GM12878 (cell line): ENCODE measurements around the gene LSMEM2. TPM values are rescaled to one million over a fixed set of nuclear protein-coding genes. Genes with fewer than 3 reads are reported as not detected.

Source experiments
- ATAC-seq: fragments of 200-7000 bp; cut with Tn5 transposase; 3 replicates; pipeline ENCODE4 v1.9.1; 2020; ENCODE audit warnings: mild to moderate bottlenecking, moderate library complexity
- BruUV-seq: library from RNA; stranded (reverse); fragments of 400-500 nt; replicated peaks from 2 replicates; lab custom pipeline; 2021; lab: Mats Ljungman, UMichigan
- CTCF ChIA-PET: fragments of 300-600 bp; sonication (Branson Sonifier 250); formaldehyde crosslinking; extraction: SDS; loops from one replicate; lab custom pipeline; 2021; ENCODE audit warnings: inconsistent platforms; lab: Yijun Ruan, JAX
- POLR2A ChIA-PET: fragments of 350-600 bp; formaldehyde crosslinking; extraction: SDS; loops from one replicate; lab custom pipeline; 2021; ENCODE audit warnings: inconsistent platforms; lab: Charles Lee
- RAD21 ChIA-PET: fragments of 300-600 bp; sonication (Branson Sonifier 250); formaldehyde crosslinking; loops from one replicate; lab custom pipeline; 2023; ENCODE audit warnings: antibody characterized with exemption; ENCODE audit not compliant: unreplicated experiment; lab: Charles Lee
- SMC1A ChIA-PET: fragments of 300-600 bp; sonication (Branson Sonifier 250); formaldehyde crosslinking; loops from one replicate; lab custom pipeline; 2023; ENCODE audit not compliant: unreplicated experiment, uncharacterized antibody; lab: Charles Lee
- DNase-seq: peaks from one replicate; pipeline ENCODE4 v3.0.0-alpha.2; 2011; ENCODE audit warnings: low read depth, low spot score
- FAIRE-seq: peaks from 3 replicates; lab custom pipeline; 2011; peaks lifted over from hg19 to GRCh38; lab: Jason Lieb, UNC
- H2AFZ ChIP-seq: 2 replicates; pipeline ENCODE4 v1.6.0; 2011; ENCODE audit warnings: low read depth, low read length, control low read depth; ENCODE audit not compliant: control insufficient read depth
- H3K27ac ChIP-seq: 2 replicates; pipeline ENCODE4 v1.5.1; 2011; ENCODE audit warnings: control low read depth; ENCODE audit not compliant: control insufficient read depth, insufficient read depth
- H3K27me3 ChIP-seq, 2 experiments: replicated peaks in 1 of 2; 2 replicates each; pipeline versions ENCODE4 v1.6.0 to v1.6.1; 2011; ENCODE audit warnings: low read length in 1 of 2; ENCODE audit not compliant: control insufficient read depth in 2 of 2, insufficient read depth in 2 of 2
- H3K36me3 ChIP-seq, 2 experiments: 2 replicates each; pipeline ENCODE4 v1.5.1; 2011; ENCODE audit warnings: low read length in 1 of 2; ENCODE audit not compliant: control insufficient read depth in 2 of 2, insufficient read depth in 2 of 2
- H3K4me1 ChIP-seq: 2 replicates; pipeline ENCODE4 v1.6.1; 2011; ENCODE audit warnings: mild to moderate bottlenecking, low read length, moderate library complexity, mixed read lengths; ENCODE audit not compliant: control insufficient read depth, insufficient read depth
- H3K4me2 ChIP-seq: 2 replicates; pipeline ENCODE4 v1.6.0; 2011; ENCODE audit warnings: control low read depth; ENCODE audit not compliant: control insufficient read depth, insufficient read depth
- H3K4me3 ChIP-seq: fragments of 200-600 bp; sonication (generic); 2 replicates; pipeline ENCODE4 v1.5.1; 2016
- H3K79me2 ChIP-seq: 2 replicates; pipeline ENCODE4 v1.6.0; 2011; ENCODE audit warnings: low read length; ENCODE audit not compliant: control insufficient read depth, insufficient read depth
- H3K9ac ChIP-seq: 2 replicates; pipeline ENCODE4 v1.8.0; 2011; ENCODE audit warnings: low read length, control low read depth, mixed read lengths; ENCODE audit not compliant: control insufficient read depth, insufficient read depth
- H3K9me3 ChIP-seq: replicated peaks from 3 replicates; pipeline ENCODE4 v1.5.1; 2011; ENCODE audit warnings: mild to moderate bottlenecking, low read length; ENCODE audit not compliant: control insufficient read depth, insufficient read depth
- H4K20me1 ChIP-seq: 2 replicates; pipeline ENCODE4 v1.6.0; 2011; ENCODE audit not compliant: control insufficient read depth, insufficient read depth
- BMI1 ChIP-seq: fragments of 450-650 bp; IDR thresholded peaks from 2 replicates; pipeline ENCODE4 v1.6.1; 2016; ENCODE audit warnings: mild to moderate bottlenecking, moderate library complexity, borderline replicate concordance
- CTCF ChIP-seq, 3 experiments: IDR thresholded peaks in 2 of 3; conservative IDR thresholded peaks in 1 of 3; 2 replicates each; pipeline ENCODE4 v1.5.1; 2011; ENCODE audit warnings: low read depth in 3 of 3, low read length in 3 of 3, mild to moderate bottlenecking in 3 of 3, control low read depth in 2 of 3, moderate library complexity in 2 of 3, inconsistent platforms in 1 of 3, mixed read lengths in 1 of 3; ENCODE audit not compliant: control insufficient read depth in 2 of 3, insufficient read depth in 1 of 3; ENCODE audit errors: extremely low read depth in 1 of 3
- MTA2 ChIP-seq: fragments of 450-650 bp; IDR thresholded peaks from 2 replicates; pipeline ENCODE4 v1.6.1; 2016; ENCODE audit warnings: low read depth, mild to moderate bottlenecking, moderate library complexity
- MYC ChIP-seq: IDR thresholded peaks from 2 replicates; pipeline ENCODE4 v1.6.1; 2011; ENCODE audit warnings: mild to moderate bottlenecking, low read length, moderate library complexity, inconsistent platforms; ENCODE audit not compliant: insufficient read depth, insufficient replicate concordance, insufficient read length, severe bottlenecking
- NKRF ChIP-seq: fragments of 450-650 bp; conservative IDR thresholded peaks from 2 replicates; pipeline ENCODE4 v1.6.1; 2017; ENCODE audit warnings: mild to moderate bottlenecking, moderate library complexity
- NR2F1 ChIP-seq: fragments of 450-650 bp; conservative IDR thresholded peaks from 2 replicates; pipeline ENCODE4 v1.6.1; 2017; ENCODE audit warnings: mild to moderate bottlenecking
- POU2F2 ChIP-seq: IDR thresholded peaks from 3 replicates; pipeline ENCODE4 v1.6.1; 2011; ENCODE audit warnings: low read depth, mild to moderate bottlenecking, low read length, borderline replicate concordance
- RAD21 ChIP-seq: IDR thresholded peaks from 2 replicates; pipeline ENCODE4 v1.6.1; 2011; ENCODE audit warnings: mild to moderate bottlenecking, low read depth, low read length, moderate library complexity; ENCODE audit not compliant: insufficient read depth
- SPI1 ChIP-seq: IDR thresholded peaks from 2 replicates; pipeline ENCODE4 v1.6.1; 2011; ENCODE audit warnings: low read depth, mild to moderate bottlenecking, low read length, moderate library complexity, borderline replicate concordance; ENCODE audit not compliant: insufficient read depth
- STAT3 ChIP-seq: IDR thresholded peaks from 2 replicates; pipeline ENCODE4 v1.6.1; 2011; ENCODE audit warnings: low read depth, low read length, improper control_type of control experiment
- ZNF24 ChIP-seq: fragments of 450-650 bp; IDR thresholded peaks from 2 replicates; pipeline ENCODE4 v1.6.1; 2017; ENCODE audit warnings: antibody characterized with exemption, mild to moderate bottlenecking
- WGBS: methylation state at CpG from one replicate; pipeline ENCODE4 v1.1.6; 2016; ENCODE audit warnings: low lambda C conversion rate; ENCODE audit not compliant: insufficient replicate concordance, insufficient coverage; ENCODE audit errors: missing lambda C conversion rate; 5-methylcytosine and 5-hydroxymethylcytosine counted together
- in situ Hi-C: fragments of 300-500 bp; cut with MboI; formaldehyde crosslinking; loops from 9 replicates; pipeline ENCODE4 v1.14.3; 2018; ENCODE audit warnings: mixed read lengths
- intact Hi-C: fragments of 100-400 bp; cut with micrococcal nuclease; formaldehyde crosslinking; loops from one replicate; pipeline ENCODE4 v1.14.2; 2022; ENCODE audit not compliant: unreplicated experiment
- polyA plus RNA-seq, 11 experiments: library from polyadenylated mRNA; depleted of rRNA in 4 of 11; unstranded in 6 of 11; stranded (reverse) in 5 of 11; fragments of >200 nt; fragmentation: Nextera tagmentation in 4 of 11; fragmentation: Illumina TruSeq in 1 of 11; extraction: Ambion mirVana in 4 of 11; extraction: Trizol in 1 of 11; gene quantifications; 1 replicate in 1 of 11; 2 replicates in 10 of 11; pipeline versions ENCODE4 v1.2.1 to v1.2.3, GENCODE V29; 2011 to 2016; ENCODE audit warnings: inconsistent platforms in 2 of 11, missing spikeins in 2 of 11, low read depth in 1 of 11
- total RNA-seq, 4 experiments: library from RNA; depleted of rRNA in 3 of 4; stranded (reverse); fragments of >200 nt in 3 of 4; fragmentation: Illumina TruSeq in 1 of 4; extraction: Trizol in 1 of 4; gene quantifications; 2 replicates each; pipeline versions ENCODE4 v1.2.1 to v1.2.3, GENCODE V29; 2013 to 2021
- TF ChIP-seq, protein P1 (sequence below): IDR thresholded peaks from 2 replicates; pipeline ENCODE4 v1.6.1; 2012; ENCODE audit warnings: improper control_type of control experiment, low read depth, low read length; ENCODE audit not compliant: insufficient replicate concordance

LSMEM2 gene
- total and polyA plus RNA-seq, 10 of the 15 experiments (the other 5 are each of a cell fraction or from before 2014, with no cell fraction given) = 0.17 TPM; not detected in 9

DNA sequence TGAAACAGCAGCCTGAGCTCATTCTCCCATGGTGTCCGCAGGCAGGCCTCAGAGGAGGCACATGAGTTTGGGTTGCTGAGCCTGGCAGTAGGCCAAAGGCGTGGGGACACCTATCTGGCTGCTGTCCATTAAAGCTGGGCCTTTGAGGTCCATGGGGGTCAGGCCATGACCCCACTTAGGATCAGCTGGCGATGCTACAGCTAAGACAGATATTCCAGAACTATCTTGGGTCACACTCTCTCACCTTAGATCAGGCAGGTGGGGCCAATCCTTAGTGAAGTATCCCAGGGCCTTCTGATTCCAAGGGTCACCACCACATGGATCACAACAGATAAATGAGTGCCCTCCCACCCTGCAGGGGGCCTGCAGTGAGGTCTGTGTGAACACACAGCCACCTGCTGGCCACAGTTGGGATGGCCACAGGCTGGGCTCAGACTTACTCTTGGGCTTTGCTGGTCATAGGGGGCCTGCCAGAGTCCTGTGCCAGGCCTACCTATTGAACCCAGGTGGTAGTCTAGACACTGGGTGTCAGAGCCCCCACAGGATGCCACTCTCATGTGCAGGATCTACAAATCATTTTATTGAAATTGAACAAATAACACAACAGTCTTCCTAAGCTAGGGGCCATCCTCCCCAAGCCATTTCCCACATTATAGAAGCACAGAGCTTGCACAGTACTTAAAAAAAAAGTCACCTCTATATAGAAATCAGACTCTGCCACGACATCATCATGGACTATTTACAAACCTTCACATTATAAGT is 45.6 kb downstream of the LSMEM2 start:
- Histone ChIP-seq H3K4me3 (no peak overlapping the region), H4K20me1 (no peaks in the 10 kb centered on the region), H3K4me1 (peaks cover 17% of the 10 kb centered on the region), H3K9me3 (no peaks in the 10 kb centered on the region), H3K27me3 (no peaks in the 10 kb centered on the region), H3K27ac (no peak overlapping the region), H3K9ac (no peak overlapping the region), H3K4me2 (no peak overlapping the region), H3K36me3 (peaks cover 2 to 7% of the 10 kb centered on the region in 2 experiments; a peak in 3 of 4 replicates), H3K79me2 (peaks cover 19% of the 10 kb centered on the region), H2AFZ (no peak overlapping the region)
- ChIA-PET SMC1A (interaction anchor here (1.0 kb wide), 1 partner anchor 25 kb away, joined by 3 read pairs; the partner anchor contains the start of genes HYAL3 and NAA80), POLR2A (interaction anchor here (1.0 kb wide), 1 partner anchor 12 kb away, joined by 3 read pairs; no protein-coding TSS in a partner anchor), CTCF (interaction anchor here (0.5 to 5.1 kb wide), 17 partner anchors 9 to 218 kb away, joined by 3 to 72 read pairs (median 5); partner anchors contain the start of genes HYAL1, HYAL3, IFRD2 and LSMEM2), RAD21 (interaction anchor here (0.7 to 2.3 kb wide), 5 partner anchors 13 to 46 kb away, joined by 3 to 6 read pairs (median 3); partner anchors contain the start of genes IFRD2 and LSMEM2)
- WGBS = 50% methylated on average over 4 of the region's 4 CpGs
- DNase-seq (no peak), FAIRE-seq (no peak), ATAC-seq (peak; percentile 51)
- BruUV-seq = no TSS peak
- intact Hi-C loops = loop anchor here (1.0 kb wide), 2 partner anchors 50 to 97 kb away; no protein-coding TSS in a partner anchor
- in situ Hi-C loops = no loop called here
- TF ChIP-seq NKRF (no peak), MTA2 (no peak), STAT3 (no peak), BMI1 (no peak), RAD21 (peak; percentile 66), SPI1 (no peak), NR2F1 (0 out of 2 replicates have a peak, but pooled peaks have one; percentile 26), ZNF24 (no peak), MYC (no peak), CTCF (IDR thresholded peaks at IDR 0.05 in 2 of 3, conservative IDR thresholded peaks at IDR 0.05 in 1 of 3; ENCODE audit: control insufficient read depth in 2 of 3, extremely low read depth in 1 of 3, insufficient read depth in 1 of 3, low read depth in 3 of 3, low read length in 3 of 3) (peak; percentile 77 to 83 (median 80)), POU2F2 (no peak)
- TF ChIP-seq, protein P1, sequence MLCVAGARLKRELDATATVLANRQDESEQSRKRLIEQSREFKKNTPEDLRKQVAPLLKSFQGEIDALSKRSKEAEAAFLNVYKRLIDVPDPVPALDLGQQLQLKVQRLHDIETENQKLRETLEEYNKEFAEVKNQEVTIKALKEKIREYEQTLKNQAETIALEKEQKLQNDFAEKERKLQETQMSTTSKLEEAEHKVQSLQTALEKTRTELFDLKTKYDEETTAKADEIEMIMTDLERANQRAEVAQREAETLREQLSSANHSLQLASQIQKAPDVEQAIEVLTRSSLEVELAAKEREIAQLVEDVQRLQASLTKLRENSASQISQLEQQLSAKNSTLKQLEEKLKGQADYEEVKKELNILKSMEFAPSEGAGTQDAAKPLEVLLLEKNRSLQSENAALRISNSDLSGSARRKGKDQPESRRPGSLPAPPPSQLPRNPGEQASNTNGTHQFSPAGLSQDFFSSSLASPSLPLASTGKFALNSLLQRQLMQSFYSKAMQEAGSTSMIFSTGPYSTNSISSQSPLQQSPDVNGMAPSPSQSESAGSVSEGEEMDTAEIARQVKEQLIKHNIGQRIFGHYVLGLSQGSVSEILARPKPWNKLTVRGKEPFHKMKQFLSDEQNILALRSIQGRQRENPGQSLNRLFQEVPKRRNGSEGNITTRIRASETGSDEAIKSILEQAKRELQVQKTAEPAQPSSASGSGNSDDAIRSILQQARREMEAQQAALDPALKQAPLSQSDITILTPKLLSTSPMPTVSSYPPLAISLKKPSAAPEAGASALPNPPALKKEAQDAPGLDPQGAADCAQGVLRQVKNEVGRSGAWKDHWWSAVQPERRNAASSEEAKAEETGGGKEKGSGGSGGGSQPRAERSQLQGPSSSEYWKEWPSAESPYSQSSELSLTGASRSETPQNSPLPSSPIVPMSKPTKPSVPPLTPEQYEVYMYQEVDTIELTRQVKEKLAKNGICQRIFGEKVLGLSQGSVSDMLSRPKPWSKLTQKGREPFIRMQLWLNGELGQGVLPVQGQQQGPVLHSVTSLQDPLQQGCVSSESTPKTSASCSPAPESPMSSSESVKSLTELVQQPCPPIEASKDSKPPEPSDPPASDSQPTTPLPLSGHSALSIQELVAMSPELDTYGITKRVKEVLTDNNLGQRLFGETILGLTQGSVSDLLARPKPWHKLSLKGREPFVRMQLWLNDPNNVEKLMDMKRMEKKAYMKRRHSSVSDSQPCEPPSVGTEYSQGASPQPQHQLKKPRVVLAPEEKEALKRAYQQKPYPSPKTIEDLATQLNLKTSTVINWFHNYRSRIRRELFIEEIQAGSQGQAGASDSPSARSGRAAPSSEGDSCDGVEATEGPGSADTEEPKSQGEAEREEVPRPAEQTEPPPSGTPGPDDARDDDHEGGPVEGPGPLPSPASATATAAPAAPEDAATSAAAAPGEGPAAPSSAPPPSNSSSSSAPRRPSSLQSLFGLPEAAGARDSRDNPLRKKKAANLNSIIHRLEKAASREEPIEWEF = no peak
